Renal pelvis (tissue), 4 donors: ENCODE results near the gene YPEL1. TPM values are rescaled to one million over a fixed set of nuclear protein-coding genes. Genes with fewer than 3 reads are reported as not detected.
"Not testable (repeated sequence)": the region's sequence is repeated elsewhere in the genome, so short reads cannot be mapped to it uniquely, and the experiment has no call there.

ENCODE experiments used
- DNase-seq: peaks from one replicate; pipeline ENCODE4 v3.0.0-alpha.2; 2013
- polyA plus RNA-seq, 3 donors: library from polyadenylated mRNA; unstranded; fragments of 120-200 nt; gene quantifications; one replicate each; pipeline ENCODE4 v1.2.1, GENCODE V29; 2013; ENCODE audit not compliant: insufficient read length in 3 of 3

Gene YPEL1
- polyA plus RNA-seq, 3 donors: 13.9 to 17.0 (median 16.3) TPM

DNA sequence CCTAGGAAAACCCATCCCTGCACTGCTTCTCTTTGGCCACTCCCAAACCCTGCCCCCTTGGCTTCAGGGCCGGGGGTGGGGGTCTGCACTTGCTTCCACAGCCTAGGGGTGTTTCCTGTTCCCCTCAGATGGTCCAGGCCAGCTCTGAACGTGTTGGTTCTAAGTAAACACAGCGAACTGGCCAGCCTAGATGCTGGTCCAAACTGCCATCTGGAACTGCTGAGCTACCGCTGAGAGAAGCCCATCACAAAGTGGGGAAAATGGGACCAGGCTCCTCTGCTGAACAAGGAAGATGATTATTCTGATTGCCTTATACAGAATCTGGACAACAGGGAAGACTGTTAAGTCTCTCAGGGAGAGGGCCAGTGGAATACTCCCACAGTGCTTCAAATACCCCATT is 23.5 kb upstream of the YPEL1 start:
- DNase-seq: no peak

DNA sequence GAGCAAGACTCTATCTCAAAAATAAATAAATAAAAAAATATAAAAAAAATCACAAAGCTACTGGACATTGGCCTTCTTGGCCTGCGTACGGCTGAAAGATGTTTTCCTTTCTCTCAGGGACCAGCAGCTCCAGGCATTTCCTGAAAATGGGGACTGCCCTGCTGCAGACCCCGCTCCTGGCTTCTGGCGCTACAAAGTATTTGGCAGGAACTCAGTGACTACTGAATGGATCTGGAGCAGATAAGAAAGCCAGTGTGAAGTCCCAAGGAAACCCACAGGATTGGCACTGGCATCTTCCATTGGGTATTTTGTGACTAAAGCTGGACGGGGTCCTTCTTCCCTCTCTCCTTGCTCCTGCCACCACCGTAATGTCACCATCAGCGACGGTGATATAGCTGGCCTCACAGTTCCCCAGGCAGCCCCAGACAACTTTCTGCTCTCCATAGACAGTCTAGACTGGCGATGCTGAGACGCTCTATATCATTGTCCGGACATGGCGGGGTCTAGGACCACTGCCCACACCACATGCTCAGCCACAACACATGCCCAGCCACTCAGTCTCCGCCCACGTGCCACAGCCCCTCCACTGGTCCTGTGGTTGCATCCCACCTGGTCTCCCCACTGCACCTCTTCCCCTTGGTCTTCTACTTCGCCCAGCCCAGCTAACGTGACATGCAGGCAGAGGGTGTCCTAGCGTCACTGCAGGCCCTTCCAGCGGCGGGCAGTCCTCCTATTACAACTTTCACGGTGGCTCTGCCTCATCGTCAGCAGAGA is 22.7 kb upstream of the YPEL1 start:
- no peak for DNase-seq

DNA sequence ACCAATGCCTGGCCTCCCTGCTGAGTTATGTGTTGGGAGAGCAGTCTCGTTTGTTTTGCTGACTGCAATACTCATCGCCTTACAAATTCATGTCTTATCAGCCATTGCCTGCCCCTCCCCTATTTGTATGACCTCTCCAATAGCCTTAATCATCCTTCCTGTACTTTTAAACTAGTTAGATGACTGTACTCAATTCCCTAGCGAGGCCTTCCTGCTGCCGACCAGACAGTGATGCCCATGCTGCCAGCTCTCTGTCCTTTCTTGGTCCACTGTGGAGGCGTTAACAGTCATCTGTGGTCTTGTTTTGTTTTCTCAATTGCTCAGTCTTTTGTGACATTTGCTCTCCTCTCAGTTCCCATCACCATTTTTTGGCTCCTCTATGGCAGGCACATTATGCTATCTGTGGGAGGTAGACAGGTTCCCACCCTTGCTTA is 20.3 kb upstream of the YPEL1 start:
- DNase-seq: no peak

GRCh38 chr22:21754523-21754922 is 18.9 kb upstream of the YPEL1 start:
- no peak for DNase-seq

DNA sequence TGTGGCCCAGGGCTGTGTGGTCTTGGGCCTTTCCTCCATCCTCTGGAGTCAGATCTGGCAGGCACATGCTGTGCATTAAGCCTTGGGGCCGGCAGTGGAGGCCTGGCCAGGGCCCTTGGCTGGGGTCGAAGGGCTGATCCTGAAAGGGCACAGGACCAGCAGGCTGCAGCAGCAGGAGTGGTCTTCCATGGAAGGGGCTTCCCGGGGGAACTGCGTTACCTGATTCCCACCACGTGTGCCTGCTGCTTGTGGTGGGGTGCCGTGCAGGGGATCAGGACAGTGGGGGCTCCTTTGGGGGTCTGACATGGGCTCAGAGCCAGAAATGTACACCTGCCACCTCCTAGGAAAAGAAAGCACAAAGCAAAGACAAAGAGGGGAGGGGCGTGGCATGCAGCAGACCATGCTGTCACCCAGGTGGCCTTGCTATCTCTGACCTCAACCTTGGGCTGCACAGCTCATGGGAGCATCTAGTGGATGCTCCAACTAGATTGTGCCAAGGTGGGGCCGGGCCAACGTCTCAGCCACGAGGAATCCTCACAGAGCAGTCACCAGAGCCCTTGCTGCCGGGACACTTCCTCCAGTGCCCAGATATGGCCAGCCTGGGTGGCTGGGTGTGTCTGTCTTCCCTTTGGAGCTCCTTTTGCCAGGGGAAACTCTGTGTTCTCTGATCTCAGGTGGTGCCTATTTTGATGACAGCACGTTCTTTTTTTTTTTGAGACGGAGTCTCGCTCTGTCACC is 17.9 kb upstream of the YPEL1 start:
- DNase-seq: no peak

- no peak for DNase-seq
Observed at GRCh38 chr22:21752276-21752675, 16.7 kb upstream of the YPEL1 start.

DNA sequence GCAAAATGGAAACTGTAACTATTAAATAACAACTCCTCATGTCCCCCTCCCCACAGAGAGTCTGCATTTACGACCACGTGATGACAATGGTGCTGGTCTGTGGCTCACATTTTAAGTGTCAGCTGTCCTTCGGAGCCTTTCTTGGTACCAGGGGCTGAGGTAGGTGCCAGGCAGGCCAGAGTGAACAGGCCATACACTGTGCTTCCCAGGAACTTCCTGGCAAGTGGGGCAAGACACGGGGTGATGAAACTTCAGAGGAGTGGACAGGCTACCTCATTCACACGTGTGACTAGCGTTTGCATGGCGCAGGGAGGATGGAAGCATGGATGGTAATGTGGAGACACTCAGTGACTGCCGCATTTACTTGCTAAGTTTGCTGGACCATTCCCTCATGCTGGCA is 10.4 kb upstream of the YPEL1 start:
- no peak for DNase-seq

DNA sequence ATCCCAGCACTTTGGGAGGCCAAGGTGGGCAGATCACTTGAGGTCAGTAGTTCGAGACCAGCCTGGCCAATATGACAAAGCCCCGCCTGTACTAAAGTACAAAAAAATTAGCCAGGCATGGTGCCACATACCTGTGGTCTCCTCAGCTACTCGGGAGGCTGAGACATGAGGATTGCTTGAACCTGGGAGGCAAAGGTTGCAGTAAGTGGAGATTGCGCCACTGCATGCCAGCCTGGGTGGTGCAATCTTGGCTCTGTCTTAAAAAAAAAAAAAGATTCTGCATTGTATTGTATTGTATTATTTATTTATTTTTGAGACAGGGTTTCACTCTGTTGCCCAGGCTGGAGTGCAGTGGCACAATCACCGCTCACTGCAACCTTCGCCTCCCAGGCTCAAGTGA is 9.3 kb upstream of the YPEL1 start:
- DNase-seq: not testable (repeated sequence)

DNA sequence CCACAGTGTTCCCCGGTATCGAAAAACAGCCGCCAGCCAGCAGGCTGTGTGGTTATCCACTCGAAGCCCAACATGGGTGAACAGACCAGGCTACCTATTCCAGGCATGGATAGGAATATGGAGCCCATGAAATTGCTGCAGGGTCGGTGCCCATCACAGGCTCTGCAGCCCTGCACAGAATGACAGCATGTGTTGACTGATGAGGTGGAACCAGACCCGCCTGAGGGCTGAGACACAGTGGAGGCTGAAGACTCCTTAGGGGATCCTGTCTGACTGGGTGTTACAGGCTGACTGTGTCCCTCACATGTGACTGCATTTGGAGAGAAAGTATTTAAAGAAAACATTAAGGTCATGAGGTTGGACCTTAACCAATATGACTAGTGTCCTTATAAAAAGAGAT is 6.2 kb upstream of the YPEL1 start:
- DNase-seq: no peak

DNA sequence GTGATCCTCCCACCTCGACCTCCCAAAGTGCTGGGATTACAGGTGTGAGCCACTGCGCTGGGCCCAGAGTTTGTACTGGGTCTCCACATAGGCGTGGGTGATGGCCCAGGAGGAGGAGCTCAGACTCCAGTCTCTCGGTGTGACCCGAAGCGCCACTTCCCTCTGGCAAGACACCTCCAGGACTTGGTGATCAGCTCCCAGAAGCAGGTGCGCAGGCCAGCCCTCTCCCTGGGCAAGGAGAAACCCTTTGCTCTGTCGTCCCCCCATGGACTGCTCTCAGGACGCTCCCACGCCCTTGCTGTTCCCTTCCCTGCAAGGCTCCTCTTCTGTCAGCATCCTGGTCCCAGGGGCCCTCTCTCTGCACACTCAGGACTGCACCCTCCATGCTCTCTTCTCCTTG is 5.5 kb upstream of the YPEL1 start:
- DNase-seq: no peak

DNA sequence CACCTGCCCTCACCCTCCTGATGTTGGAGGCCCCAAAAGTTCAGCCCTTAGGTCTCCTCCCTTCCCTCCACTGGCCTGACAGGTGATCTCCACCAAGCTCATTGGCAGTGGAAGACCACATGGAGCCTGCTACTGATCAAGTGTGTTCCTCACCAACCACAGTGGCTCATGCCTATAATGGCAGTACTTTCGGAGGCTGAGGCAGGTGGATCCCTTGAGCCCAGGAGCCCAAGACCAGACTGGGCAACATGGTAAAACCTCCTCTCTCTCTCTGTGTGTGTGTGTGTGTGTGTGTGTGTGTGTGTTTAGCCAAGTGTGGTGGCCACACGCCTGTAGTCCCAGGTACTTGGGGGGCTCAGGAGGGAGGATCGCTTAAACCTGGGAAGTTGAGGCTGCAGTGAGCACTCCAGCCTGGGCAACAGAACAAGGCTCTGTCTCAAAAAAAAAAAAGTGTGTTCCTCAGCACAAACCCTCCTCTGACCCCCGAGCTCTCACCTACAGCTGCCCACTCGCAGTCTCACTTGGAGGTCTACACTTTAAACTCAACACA is 4.3 kb upstream of the YPEL1 start:
- no peak for DNase-seq

GRCh38 chr22:21738966-21739365 is 3.4 kb upstream of the YPEL1 start:
- no peak for DNase-seq

DNA sequence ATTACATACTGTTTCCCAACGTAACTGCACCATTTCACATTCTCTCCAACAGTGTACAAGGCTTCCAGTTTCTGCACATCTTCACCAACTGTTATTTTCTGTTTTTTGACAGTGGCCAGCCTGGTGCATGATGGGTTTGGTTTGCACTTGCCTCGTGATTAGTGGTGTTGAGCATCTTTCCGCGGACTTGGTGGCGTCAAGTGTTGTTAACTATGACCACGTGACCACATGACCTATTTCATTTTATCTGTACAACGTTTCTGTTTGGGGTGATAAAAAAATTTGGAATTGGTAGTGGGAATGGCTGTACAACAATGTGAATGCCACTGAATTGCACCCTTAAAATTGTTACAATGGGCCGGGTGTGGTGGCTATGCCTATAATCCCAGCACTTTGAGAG is 2.5 kb upstream of the YPEL1 start:
- DNase-seq: no peak

GRCh38 chr22:21736948-21737347 is 1.4 kb upstream of the YPEL1 start:
- DNase-seq: no peak

DNA sequence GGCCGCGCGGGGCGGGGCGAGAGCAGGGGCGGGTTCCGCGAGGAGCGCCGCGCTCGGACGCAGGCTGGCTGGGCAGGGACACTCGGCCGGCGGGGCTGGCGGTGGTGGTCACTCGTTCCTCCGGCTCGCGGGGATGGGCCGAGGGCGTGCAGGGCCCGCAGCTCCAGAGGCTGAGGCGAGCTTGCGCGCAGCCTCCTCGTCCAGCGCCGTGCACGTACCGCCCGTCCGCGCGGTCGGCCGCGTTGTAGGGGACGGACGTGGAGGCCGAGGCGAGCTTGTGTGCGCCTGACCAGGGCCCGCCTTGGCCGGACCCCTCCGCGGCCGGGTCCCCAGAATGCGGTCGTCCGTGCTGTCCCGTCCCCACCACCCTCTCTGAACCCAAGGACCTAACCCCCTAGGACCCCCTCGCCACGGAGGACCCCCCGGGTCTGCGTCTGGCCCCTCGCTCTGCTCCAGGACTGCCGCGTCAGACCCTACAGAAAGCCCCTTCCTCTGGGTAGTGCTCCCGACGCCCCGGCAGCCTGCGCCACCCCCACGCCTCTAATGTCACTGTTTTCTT is 569 bp upstream of the YPEL1 start:
- no peak for DNase-seq

GRCh38 chr22:21734540-21735199 is 924 bp downstream of the YPEL1 start:
- no peak for DNase-seq

DNA sequence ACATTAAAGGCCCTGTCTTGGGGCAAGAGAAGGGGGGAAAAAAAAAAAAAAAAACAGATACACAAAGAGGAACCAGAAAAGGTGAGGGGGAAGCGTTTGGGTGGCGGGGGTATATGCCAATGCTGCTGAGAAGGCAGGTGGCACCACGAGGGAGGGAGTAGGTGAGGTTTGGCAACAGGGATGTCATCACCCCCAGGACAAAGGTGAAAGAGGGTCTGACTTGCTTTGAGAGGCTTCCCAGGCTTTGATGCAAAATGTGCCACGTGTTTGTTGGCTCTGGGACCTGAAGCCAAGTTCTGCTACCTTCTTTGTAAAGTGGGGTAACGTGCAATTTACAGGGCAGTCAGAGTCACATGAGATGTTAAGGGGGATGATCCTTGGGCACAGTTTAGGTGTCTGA is 4.1 kb downstream of the YPEL1 start:
- no peak for DNase-seq

DNA sequence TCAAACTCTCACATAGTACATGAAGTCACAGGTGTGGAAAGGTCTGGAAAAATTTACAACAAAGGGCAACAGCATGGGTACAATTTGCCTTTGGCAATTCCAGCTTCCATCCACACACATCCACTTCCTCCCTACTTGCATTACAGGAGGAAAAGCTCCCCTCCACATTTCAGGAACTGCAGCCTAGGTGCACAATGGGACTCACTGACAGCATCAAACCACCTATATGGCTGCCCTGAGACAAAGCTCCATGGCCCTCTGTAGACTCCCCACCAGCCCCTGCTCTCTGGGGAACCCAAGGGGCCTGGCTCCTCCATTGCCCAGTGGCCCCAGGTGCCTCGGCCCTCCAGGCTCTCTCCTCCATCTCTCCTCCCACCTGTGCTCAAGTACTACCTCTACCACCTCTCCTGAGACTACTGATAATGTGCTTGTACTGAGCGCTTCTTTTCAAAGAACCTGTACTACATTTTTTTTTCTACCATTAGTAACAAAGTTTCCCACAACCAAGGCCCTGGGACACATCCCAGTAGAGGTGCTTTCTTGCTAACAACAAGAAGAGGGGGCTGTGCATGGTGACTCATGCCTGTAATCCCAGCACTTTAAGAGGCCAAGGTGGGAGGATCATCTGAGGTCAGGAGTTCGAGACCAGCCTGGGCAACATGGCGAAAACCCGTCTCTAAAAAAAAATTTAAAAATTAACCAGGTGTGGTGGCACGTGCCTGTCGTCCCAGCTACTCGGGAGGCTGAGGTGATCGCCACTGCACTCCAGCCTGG is 4.9 kb downstream of the YPEL1 start:
- no peak for DNase-seq

GRCh38 chr22:21729184-21729583 is 6.4 kb downstream of the YPEL1 start:
- not testable (repeated sequence) for DNase-seq

DNA sequence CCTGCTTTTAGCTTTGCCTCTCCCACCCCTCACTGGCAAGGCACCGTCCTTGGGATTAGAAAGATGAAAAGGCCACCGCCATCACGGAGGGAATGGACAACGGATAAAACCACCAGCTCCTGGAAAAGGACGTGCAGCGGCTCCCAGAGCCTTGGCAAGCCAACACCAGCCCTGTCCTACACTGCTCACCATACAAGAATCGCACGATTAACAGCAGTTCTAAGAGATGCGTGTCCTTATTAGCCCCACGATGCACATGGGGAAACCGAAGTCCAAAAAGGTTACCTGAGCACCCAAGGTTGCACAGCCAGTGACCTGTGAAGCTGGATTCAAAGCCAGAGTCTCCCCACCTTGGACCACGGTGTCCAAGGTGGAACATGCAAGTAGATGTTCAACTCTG is 7.3 kb downstream of the YPEL1 start:
- DNase-seq: no peak

- DNase-seq: no peak
Observed at GRCh38 chr22:21727768-21728167, 7.8 kb downstream of the YPEL1 start.

- DNase-seq: no peak
Observed at GRCh38 chr22:21727159-21727558, 8.4 kb downstream of the YPEL1 start.
